CD4-positive, alpha-beta T cell treated with Interleukin-2 at 100 ng/mL for 4 hours (primary cell): ENCODE measurements around the gene CCNY.
"Not testable (repeated sequence)": the region's sequence is repeated elsewhere in the genome, so short reads cannot be mapped to it uniquely, and the experiment has no call there.

Experiments used
- DNase-seq: peaks from one replicate; pipeline ENCODE4 v3.0.0-alpha.2; 2020; ENCODE audit warnings: low spot score

Gene CCNY

GRCh38 chr10:35384265-35384868 is 48.1 kb downstream of the CCNY start:
- no peak for DNase-seq

- DNase-seq = no peak
Observed at GRCh38 chr10:35386594-35387174, 50.4 kb downstream of the CCNY start.

GRCh38 chr10:35387768-35388167 is 51.5 kb downstream of the CCNY start:
- no peak for DNase-seq

- DNase-seq = no peak
Observed at GRCh38 chr10:35388197-35388596, 51.9 kb downstream of the CCNY start.

- DNase-seq = no peak
Observed at GRCh38 chr10:35388682-35389081, 52.4 kb downstream of the CCNY start.

- no peak for DNase-seq
Observed at GRCh38 chr10:35390161-35390840, 54.0 kb downstream of the CCNY start.

DNA sequence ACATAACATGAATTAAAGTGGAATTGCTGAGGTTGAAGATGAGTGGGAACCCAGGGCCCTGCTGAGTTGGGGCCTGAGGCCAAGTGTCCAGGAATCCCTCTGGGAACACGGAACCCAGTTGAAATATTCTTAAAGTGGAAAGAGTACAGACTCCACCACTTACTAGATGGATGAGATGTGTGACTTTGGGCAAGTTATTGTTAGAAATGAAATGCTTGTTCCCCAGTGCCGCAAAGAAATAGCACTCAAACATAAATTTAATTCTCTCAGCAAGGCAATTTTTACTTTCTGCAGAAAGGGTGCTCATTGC is 54.5 kb downstream of the CCNY start:
- no peak for DNase-seq

- no peak for DNase-seq
Observed at GRCh38 chr10:35391153-35391953, 55.0 kb downstream of the CCNY start.

- no peak for DNase-seq
Observed at GRCh38 chr10:35391954-35392262, 55.6 kb downstream of the CCNY start.

GRCh38 chr10:35392482-35393228 is 56.3 kb downstream of the CCNY start:
- DNase-seq = no peak

DNA sequence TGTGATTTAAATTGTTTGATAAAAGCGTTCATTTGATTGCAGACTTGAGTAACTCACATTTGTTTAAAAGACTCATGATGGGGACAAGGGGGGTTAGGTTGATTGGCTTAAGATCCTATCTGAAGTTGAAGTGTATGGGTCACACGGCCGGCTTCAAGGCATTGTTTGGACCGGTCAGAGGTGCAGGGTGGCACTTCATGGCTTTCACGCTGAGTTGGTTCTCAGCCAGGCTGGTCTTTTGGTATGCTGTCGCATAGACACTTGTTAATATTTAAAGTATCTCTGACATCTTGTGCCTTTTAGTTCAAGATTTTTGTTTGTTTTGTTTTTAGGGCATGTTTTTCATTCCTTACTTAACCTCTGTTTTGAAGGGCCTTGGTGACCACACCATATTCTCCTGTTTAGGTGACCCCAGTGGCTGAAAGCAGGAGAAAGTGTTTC is 58.1 kb downstream of the CCNY start:
- no peak for DNase-seq

DNA sequence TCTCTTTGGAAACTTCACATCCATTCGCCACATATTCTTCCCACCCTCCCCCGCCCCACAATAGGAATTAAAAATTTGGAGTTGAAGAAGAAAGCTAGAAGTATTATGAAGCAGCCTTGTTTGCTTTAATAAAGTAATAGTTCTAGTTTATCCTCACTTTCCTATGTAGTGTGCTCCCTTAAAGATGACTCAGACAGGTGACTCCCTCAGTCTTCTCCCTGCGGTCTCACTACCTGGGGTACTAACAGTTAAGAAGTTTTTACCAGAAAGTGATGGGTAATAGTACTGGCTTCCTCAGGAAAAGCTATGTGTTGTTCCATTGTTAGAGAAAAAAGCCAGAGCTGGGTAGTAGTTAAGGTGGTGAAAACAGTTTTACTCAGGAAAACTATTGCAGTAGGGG is 58.6 kb downstream of the CCNY start:
- no peak for DNase-seq

- no peak for DNase-seq
Observed at GRCh38 chr10:35396560-35397434, 60.5 kb downstream of the CCNY start.

DNA sequence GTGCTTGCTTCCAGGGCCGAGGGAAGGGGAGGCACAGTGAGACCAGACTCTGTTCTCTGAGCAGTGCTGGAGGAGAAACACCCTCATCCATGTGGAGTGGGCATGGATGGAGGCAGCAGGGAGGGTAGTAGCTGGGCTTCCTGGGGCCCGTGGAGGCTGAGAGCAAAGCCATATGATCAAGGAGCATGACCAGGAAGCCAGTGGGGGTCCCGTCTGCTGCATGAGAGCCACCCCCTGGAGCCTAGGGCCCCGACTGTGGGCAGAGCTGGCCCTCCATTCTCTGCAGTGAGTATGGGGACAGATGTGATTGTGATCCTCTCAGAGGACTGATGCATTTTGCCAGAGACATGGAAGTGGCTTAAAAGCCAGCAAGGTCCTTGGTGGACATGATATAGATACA is 61.6 kb downstream of the CCNY start:
- DNase-seq = no peak

DNA sequence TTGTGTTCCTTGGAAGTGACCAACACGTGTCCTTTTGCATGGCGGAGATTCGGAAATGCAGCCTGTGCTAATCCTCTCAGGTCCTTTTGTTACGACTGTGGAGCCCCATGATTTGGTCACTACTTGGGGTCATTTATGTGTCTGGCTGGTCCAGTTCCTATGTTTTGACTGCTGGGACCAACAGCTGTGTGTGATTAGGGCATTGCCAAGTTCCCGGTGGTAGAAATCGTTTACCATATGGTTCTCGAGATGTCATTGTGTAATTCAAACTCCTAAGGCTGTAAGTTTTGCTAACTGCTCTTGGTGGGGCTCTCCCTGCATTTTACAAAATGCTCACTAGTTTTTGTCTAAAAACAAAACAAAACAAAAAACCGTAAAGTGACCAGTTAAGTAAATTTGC is 62.0 kb downstream of the CCNY start:
- DNase-seq = no peak

GRCh38 chr10:35398908-35399307 is 62.6 kb downstream of the CCNY start:
- no peak for DNase-seq

- DNase-seq = no peak
Observed at GRCh38 chr10:35399414-35400009, 63.2 kb downstream of the CCNY start.

DNA sequence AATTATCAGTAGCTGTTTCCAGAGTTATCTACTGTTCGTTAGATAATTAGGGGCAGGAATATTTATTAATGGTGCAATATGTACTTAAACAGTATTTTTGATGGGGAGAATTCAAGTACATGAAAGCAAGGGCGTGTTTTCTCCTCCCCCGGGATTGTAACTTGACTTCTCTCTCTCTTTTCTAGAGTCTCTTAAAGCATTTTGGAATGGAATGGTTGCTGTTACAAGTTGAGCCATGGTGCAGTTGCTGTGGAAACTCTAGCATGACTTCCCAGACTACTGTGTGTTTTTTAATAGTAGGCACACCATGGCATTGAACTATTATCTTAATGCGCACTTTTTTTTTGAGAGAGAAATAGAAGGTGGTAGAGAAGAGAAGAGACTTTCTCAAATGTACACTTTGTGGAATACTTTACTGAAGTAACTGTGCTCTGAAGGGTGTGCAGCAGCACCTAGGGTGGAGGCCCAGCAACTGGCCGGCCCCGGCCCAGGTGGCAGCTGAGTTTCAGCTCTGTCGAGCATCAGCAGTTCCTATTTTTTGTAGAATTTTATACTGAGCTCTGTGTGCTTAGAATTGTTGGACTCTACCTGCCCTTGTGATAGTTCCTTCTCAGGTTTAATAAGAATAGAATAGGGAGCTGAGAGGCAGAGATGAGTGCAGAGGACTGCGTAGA is 64.4 kb downstream of the CCNY start:
- no peak for DNase-seq

- DNase-seq = not testable (repeated sequence)
Observed at GRCh38 chr10:35403491-35403890, 67.2 kb downstream of the CCNY start.

GRCh38 chr10:35404077-35404476 is 67.8 kb downstream of the CCNY start:
- DNase-seq = not testable (repeated sequence)
